ENCODE data around the gene ZC3H4. TPM values are rescaled to one million over a fixed set of nuclear protein-coding genes. Genes with fewer than 3 reads are reported as not detected.

ZC3H4 gene
- total RNA-seq, 1 experiment from 2014 or later = 7.4 TPM

- in situ Hi-C loops (cut with HindIII; ENCODE audit: low pct_unique_long_range_greater_than_20kb, low sequenced_read_pairs) = no loop called here
- DNase-seq (ENCODE audit: low read depth) = no peak
Measured at GRCh38 chr19:47019431-47020041, 94.0 kb downstream of the ZC3H4 start, which contains the start of gene NPAS1. Gene NPAS1 (plus strand): TSS chr19:47019837. CDS start chr19:47021048, 1,211 bp downstream.

GRCh38 chr19:47018923-47019322 lies 94.7 kb downstream of the ZC3H4 start:
- in situ Hi-C loops (cut with HindIII; ENCODE audit: low pct_unique_long_range_greater_than_20kb, low sequenced_read_pairs) = no loop called here
- DNase-seq (ENCODE audit: low read depth) = no peak

Other genes with a start within 250 kb of the ZC3H4 start
- gene NPAS1, start 93.9 kb downstream of the ZC3H4 start, total RNA-seq (2014; rRNA removed; shearing (Covaris generic); ENCODE audit: low replicate concordance) = 2.8 and 3.1 TPM in 2 replicates
- gene TMEM160, start 65.2 kb downstream of the ZC3H4 start, total RNA-seq (2014; rRNA removed; shearing (Covaris generic); ENCODE audit: low replicate concordance) = 78.1 and 102 TPM in 2 replicates
- gene SAE1, start 17.1 kb upstream of the ZC3H4 start, total RNA-seq (2014; rRNA removed; shearing (Covaris generic); ENCODE audit: low replicate concordance) = 320 and 378 TPM in 2 replicates
- gene BBC3, start 117.4 kb upstream of the ZC3H4 start, total RNA-seq (2014; rRNA removed; shearing (Covaris generic); ENCODE audit: low replicate concordance) = 40.8 and 41.7 TPM in 2 replicates
- gene CCDC9, start 142.7 kb upstream of the ZC3H4 start, total RNA-seq (2014; rRNA removed; shearing (Covaris generic); ENCODE audit: low replicate concordance) = 26.4 and 28.8 TPM in 2 replicates
- 2.4 and 5.0 TPM in 2 replicates for gene INAFM1, start 161.1 kb upstream of the ZC3H4 start, total RNA-seq (2014; rRNA removed; shearing (Covaris generic); ENCODE audit: low replicate concordance)
- gene C5AR1, start 196.1 kb upstream of the ZC3H4 start, total RNA-seq (2014; rRNA removed; shearing (Covaris generic); ENCODE audit: low replicate concordance) = 1.5 and 3.1 TPM in 2 replicates
- not detected in 2 replicates for gene C5AR2, start 218.4 kb upstream of the ZC3H4 start, total RNA-seq (2014; rRNA removed; shearing (Covaris generic); ENCODE audit: low replicate concordance)
- 12.5 and 23.4 TPM in 2 replicates for gene DHX34, start 235.5 kb upstream of the ZC3H4 start, total RNA-seq (2014; rRNA removed; shearing (Covaris generic); ENCODE audit: low replicate concordance)